Measurements from ENCODE around the gene NUMBL. TPM values are rescaled to one million over a fixed set of nuclear protein-coding genes. Genes with fewer than 3 reads are reported as not detected.

NUMBL gene
- total RNA-seq, 6 experiments from 2014 or later, result 6.1 to 19.6 (median 10.5) TPM

DNA sequence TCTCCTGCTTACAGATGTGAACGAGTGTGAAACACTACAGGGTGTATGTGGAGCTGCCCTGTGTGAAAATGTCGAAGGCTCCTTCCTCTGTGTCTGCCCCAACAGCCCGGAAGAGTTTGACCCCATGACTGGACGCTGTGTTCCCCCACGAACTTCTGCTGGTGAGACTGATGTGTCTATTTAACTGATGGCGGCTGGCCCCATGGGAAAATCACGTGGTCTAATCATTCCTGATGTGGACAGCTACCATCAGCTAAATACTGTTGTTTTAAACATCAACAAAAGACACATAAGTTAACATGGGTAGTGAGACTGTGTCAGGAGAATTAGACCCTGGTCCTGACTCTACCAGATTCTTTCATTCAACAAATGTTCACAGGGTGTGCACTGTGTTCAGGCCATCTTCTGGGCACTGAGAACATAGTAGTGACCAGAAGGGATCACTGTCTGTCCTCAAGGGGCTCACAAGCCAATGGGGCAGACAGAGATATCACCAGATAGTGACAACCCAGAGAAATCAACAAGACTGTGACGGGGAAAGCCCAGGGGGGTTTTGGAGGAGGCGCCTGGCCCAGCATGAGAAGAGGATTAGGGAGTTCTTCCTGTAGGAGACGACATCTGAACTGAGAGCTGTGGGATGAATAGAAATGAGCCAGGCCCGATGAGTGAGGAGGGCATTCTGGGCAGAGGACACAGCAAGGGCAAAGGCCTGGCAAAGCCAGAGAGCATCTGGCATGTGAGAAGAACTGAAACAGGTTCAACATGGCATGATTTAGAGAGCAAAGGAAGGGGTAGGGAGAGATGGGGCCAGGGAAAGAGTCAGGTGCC lies 70.9 kb downstream of the NUMBL start:
- DNase-seq, result no peak
- no peak for TF ChIP-seq POLR2A (IDR thresholded peaks at IDR 0.05)
- TF ChIP-seq, protein P1, sequence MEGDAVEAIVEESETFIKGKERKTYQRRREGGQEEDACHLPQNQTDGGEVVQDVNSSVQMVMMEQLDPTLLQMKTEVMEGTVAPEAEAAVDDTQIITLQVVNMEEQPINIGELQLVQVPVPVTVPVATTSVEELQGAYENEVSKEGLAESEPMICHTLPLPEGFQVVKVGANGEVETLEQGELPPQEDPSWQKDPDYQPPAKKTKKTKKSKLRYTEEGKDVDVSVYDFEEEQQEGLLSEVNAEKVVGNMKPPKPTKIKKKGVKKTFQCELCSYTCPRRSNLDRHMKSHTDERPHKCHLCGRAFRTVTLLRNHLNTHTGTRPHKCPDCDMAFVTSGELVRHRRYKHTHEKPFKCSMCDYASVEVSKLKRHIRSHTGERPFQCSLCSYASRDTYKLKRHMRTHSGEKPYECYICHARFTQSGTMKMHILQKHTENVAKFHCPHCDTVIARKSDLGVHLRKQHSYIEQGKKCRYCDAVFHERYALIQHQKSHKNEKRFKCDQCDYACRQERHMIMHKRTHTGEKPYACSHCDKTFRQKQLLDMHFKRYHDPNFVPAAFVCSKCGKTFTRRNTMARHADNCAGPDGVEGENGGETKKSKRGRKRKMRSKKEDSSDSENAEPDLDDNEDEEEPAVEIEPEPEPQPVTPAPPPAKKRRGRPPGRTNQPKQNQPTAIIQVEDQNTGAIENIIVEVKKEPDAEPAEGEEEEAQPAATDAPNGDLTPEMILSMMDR (IDR thresholded peaks at IDR 0.05), result no peak

DNA sequence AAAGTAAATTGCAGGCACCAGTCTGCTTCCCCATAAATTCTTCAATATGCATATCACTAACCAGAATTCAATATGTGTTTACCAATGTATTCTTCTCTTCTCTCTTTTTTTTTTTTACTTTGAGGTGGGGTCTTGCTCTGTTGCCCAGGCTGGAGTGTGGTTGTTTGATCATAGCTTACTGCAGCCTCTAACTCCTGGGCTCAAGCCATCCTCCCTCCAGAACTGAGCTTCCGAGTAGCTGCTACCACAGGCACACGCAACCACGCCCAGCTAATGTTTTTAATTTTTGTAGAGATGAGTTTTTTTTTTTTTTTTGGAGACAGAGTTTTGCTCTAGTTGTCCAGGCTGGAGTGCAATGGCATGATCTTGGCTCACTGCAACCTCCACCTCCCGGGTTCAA lies 72.5 kb downstream of the NUMBL start:
- Histone ChIP-seq H3K9me3 (no peaks in the 10 kb centered on the region), H3K27ac (no peak overlapping the region), H3K4me1 (no peaks in the 10 kb centered on the region), H3K36me3 (no peaks in the 10 kb centered on the region), H3K27me3 (no peaks in the 10 kb centered on the region), H3K4me3 (no peak overlapping the region)
- intact Hi-C loops (cut with DNase I), result no loop called here
- WGBS (ENCODE audit: insufficient coverage, low coverage, low lambda C conversion rate, missing lambda C conversion rate), result 96% methylated on average over 3 of the region's 4 CpGs
- TF ChIP-seq, protein P1 (IDR thresholded peaks at IDR 0.05), result no peak
- TF ChIP-seq POLR2A (IDR thresholded peaks at IDR 0.05), result no peak
- ATAC-seq (no peak), DNase-seq (no peak)

More for the DNA sequence above, 70.9 kb downstream of the NUMBL start:
- Histone ChIP-seq H3K36me3 (no peaks in the 10 kb centered on the region), H3K4me3 (no peak overlapping the region), H3K27me3 (no peaks in the 10 kb centered on the region), H3K4me1 (no peaks in the 10 kb centered on the region), H3K27ac (no peak overlapping the region), H3K9me3 (no peaks in the 10 kb centered on the region)
- 40% methylated on average over 6 of the region's 11 CpGs for WGBS (ENCODE audit: insufficient coverage, low coverage, low lambda C conversion rate, missing lambda C conversion rate)
- ATAC-seq, result no peak
- intact Hi-C loops (cut with DNase I), result no loop called here

DNA sequence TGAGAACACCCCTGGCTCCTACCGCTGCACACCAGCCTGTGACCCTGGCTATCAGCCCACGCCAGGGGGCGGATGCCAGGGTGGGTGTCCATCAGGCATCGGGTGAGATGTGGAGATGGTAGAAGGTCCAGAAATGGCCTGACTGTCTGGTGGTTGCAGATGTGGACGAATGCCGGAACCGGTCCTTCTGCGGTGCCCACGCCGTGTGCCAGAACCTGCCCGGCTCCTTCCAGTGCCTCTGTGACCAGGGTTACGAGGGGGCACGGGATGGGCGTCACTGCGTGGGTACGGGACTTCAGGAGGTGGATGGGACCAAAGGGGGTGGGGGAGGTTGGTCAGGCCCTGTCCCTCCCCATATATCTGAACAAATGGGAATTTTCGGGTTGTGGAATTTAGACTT lies 73.5 kb downstream of the NUMBL start:
- Histone ChIP-seq H3K4me3 (no peak overlapping the region), H3K27ac (no peak overlapping the region), H3K36me3 (no peaks in the 10 kb centered on the region), H3K4me1 (no peaks in the 10 kb centered on the region), H3K27me3 (no peaks in the 10 kb centered on the region), H3K9me3 (no peaks in the 10 kb centered on the region)
- WGBS (ENCODE audit: insufficient coverage, low coverage, low lambda C conversion rate, missing lambda C conversion rate), result 69% methylated on average over 9 of the region's 17 CpGs
- DNase-seq (no peak), ATAC-seq (no peak)
- TF ChIP-seq POLR2A (IDR thresholded peaks at IDR 0.05), result no peak
- TF ChIP-seq, protein P1 (IDR thresholded peaks at IDR 0.05), result no peak
- intact Hi-C loops (cut with DNase I), result no loop called here

DNA sequence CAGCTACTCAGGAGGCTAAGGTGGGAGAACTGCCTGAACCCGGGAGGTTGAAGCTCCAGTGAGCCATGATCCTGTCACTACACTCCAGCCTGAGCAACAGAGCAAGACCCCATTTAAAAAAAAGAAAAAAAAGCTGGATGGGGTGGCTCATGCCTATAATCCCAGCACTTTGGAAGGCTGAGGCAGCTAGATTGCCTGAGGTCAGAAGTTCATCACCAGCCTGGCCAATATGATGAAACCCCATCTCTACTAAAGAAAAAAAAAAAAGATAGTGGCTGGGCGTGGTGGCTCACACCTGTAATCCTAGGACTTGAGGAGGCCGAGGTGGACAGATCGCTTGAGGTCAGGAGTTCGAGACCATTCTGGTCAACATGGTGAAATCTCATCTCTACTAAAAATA lies 74.3 kb downstream of the NUMBL start:
- no peaks in the 10 kb centered on the region for H3K4me1 ChIP-seq
- no peak overlapping the region for H3K27ac ChIP-seq
- ATAC-seq (no peak), DNase-seq (no peak)
- WGBS (ENCODE audit: insufficient coverage, low coverage, low lambda C conversion rate, missing lambda C conversion rate), result 36% methylated on average over 4 of the region's 5 CpGs
- H3K27me3 ChIP-seq, result no peaks in the 10 kb centered on the region
- no peak overlapping the region for H3K4me3 ChIP-seq
- intact Hi-C loops (cut with DNase I), result no loop called here
- H3K36me3 ChIP-seq, result no peaks in the 10 kb centered on the region
- TF ChIP-seq POLR2A (IDR thresholded peaks at IDR 0.05), result no peak
- TF ChIP-seq, protein P1 (IDR thresholded peaks at IDR 0.05), result no peak
- H3K9me3 ChIP-seq, result no peaks in the 10 kb centered on the region

Small RNA genes within 50 kb of the gene (small RNA-seq; reads per million reads assigned to genes)
- gene RNU6-195P, result 0 reads per million in 2 experiments

Other genes starting within 250 kb of the NUMBL start
- gene SERTAD3, start 246.3 kb downstream of the NUMBL start, total RNA-seq, result 10 to 100 TPM in 1 of 6 experiments, 1 to 10 TPM in 5; 5.2 to 10.1 (median 7.4) TPM
- 100 to 1,000 TPM; 127 to 326 (median 146) TPM for gene BLVRB, start 224.9 kb downstream of the NUMBL start, total RNA-seq
- gene SPTBN4, start 223.7 kb downstream of the NUMBL start, total RNA-seq, result 1 to 10 TPM in 1 of 6 experiments, under 1 TPM in 5; 0.44 to 1.6 (median 0.65) TPM
- gene SHKBP1, start 113.8 kb downstream of the NUMBL start, total RNA-seq, result 10 to 100 TPM; 16.1 to 29.0 (median 22.4) TPM
- 10 to 100 TPM; 19.3 to 40.8 (median 34.4) TPM for gene LTBP4, start 89.3 kb downstream of the NUMBL start, total RNA-seq
- 10 to 100 TPM; 15.1 to 30.6 (median 25.6) TPM for gene COQ8B, start 26.2 kb upstream of the NUMBL start, total RNA-seq
- 10 to 100 TPM in 3 of 6 experiments, 1 to 10 TPM in 3; 6.8 to 19.7 (median 11.1) TPM for gene ITPKC, start 26.5 kb upstream of the NUMBL start, total RNA-seq
- gene ACTMAP, start 59.8 kb upstream of the NUMBL start, total RNA-seq, result 10 to 100 TPM in 2 of 6 experiments, 1 to 10 TPM in 4; 2.9 to 11.2 (median 4.4) TPM
- gene SNRPA, start 60.6 kb upstream of the NUMBL start, total RNA-seq, result 10 to 100 TPM; 21.4 to 33.1 (median 24.7) TPM
- gene MIA, start 84.9 kb upstream of the NUMBL start, total RNA-seq, result 1 to 10 TPM in 2 of 6 experiments, under 1 TPM in 1, not detected in 3; 0.86 to 1.9 (median 1.1) TPM
- 10 to 100 TPM in 3 of 6 experiments, 1 to 10 TPM in 3; 6.4 to 17.2 (median 10.2) TPM for gene RAB4B, start 87.6 kb upstream of the NUMBL start, total RNA-seq
- 10 to 100 TPM; 34.5 to 47.0 (median 37.4) TPM for gene EGLN2, start 108.5 kb upstream of the NUMBL start, total RNA-seq
- gene CYP2A6, start 159.8 kb upstream of the NUMBL start, total RNA-seq, result 1,000 to 10,000 TPM in 3 of 6 experiments, 100 to 1,000 TPM in 1, 10 to 100 TPM in 2; 73.6 to 3,618 (median 1,239) TPM
- 1,000 to 10,000 TPM in 1 of 6 experiments, 100 to 1,000 TPM in 2, 10 to 100 TPM in 1, 1 to 10 TPM in 2; 2.5 to 2,068 (median 134) TPM for gene CYP2A7, start 191.6 kb upstream of the NUMBL start, total RNA-seq

All from right lobe of liver (tissue), 6 donors.